ENCODE measurements around the gene CDH12.
"Not testable (repeated sequence)": the region's sequence is repeated elsewhere in the genome, so short reads cannot be mapped to it uniquely, and the experiment has no call there.

The CDH12 gene

DNA sequence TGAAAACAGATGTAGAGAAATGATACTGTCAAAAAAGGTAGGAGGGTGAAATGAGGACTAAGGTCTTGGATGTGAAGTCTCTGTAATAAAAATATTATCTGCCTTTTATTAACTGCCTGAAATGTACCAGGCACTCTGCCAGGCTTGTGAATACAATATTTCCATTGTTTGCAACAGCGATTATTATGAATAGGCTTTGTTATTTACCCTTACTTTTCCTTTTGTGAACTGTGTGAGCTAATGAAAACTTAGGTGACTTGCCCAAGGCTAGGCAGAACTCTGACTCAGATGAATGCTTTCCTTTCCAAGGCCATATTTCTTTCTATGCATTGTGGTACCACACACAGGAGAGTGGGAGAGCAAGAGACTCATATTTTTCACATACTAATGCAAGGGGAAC is 204.1 kb downstream of the CDH12 start:
- no peak for DNase-seq (ENCODE audit: low read depth in 2 of 2)

DNA sequence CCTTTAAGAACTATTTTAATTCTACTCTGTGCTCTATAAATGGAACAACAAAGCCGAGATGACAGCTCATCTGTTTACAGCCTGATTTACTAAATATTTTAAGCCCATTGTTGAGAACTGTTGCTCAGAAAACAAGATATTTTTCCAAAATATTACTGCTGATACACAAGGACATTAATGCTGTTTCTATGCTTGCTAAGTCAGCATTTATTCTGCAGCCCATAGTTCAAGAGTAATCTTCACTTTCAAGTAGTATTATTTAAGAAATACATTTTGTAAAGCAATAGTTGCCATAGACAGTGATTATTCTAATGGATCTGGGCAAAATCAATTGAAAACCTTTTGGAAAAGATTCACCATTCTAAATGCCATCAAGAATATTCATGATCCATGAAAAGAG is 208.3 kb downstream of the CDH12 start:
- no peak for DNase-seq (ENCODE audit: low read depth in 2 of 2)

DNA sequence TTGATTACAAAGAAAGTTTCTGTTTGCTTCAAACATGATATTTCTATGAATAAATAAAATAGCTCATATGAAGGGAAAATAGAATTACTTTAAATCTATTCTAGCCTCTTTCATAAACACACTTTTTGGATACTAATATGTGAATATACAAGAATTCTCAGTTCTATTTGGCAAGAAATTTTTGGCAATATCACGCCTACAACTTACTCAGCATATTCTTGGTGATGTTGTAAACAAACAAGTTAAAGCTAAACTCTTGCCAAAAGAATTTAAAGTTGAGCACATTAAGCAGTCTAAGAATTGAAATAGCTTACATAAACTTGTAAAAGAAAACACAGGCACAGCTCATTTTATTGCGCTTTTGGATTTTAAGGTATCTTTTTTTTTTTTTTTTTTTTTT is 209.8 kb downstream of the CDH12 start:
- DNase-seq (ENCODE audit: low read depth in 2 of 2), result no peak

DNA sequence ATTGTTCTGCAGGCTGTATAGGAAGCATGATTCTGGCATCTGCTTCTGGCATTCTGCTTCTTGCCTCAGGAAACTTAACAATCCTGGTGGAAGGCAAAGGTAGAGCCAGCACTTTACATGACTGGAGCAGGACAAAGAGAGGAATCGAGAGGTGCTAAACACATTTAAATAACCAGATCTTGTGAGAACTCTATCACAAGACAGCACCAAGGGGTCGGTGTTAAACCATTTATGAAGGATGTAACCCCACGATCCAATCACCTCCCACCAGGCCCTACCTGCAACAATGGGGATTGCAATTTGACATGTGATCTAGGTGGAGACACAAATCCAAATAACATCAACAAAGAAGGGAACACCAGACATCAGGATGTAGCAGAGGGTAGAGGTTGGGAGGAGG is 221.5 kb downstream of the CDH12 start:
- DNase-seq (ENCODE audit: low read depth in 2 of 2), result no peak

DNA sequence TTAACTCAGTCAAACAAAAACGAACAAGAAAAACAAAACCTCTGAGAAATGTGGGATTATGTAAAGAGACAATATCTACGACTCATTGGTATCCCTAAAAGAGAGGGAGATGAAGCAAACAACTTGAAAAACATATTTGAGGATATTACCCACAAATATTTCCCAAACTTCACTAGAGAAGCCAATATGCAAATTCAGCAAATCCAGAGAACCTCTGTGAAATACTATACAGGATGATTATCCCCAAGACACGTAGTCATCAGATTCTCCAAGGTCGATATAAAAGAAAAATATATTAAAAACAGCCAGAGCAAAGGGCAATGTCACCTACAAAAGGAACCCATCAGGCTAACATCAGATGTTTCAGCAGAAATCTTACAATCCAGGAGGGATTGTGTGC is 226.1 kb downstream of the CDH12 start:
- DNase-seq (ENCODE audit: low read depth in 2 of 2), result no peak

DNA sequence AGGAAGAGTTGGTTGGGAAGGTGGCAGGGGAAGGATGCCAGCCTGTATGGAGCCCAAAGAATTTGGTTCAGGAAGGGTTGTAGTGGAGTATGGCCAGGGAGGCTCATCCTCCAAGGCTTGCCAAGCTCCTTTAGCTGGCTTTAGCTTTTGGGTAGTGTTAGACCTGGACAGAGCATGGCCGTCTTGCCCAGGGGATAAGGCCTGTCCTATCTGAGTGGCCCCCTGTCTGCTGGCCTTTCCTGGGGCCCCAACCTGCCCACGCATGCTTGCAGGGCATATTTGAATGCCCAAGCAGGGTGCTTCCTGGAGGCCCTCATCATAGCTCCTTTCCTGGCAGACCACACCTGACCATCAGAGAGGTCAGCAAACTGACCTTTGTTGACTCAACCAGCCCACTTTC is 227.7 kb downstream of the CDH12 start:
- DNase-seq (ENCODE audit: low read depth in 2 of 2), result no peak

DNA sequence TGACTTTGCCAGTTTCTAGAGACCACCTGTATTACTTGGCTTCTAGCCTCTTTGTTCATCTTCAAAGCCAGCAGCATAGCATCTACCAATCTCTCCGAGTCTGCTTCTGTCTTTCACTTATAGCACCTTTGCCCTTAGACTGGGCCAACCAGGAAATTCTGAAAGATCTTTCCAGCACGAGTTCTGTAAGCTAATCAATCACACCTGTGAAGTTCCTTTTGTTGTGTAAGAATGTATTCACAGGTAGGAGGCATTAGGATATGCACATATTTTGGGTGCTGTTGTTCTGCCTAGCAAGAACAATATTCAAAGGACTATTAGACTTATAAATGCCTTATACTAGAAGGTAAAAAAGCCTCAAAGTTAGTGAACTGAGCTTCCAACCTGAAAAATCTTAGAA is 232.1 kb downstream of the CDH12 start:
- DNase-seq (ENCODE audit: low read depth in 2 of 2), result no peak

- no peak for DNase-seq (ENCODE audit: low read depth in 2 of 2)
These were observed 237.2 kb downstream of the CDH12 start for GRCh38 chr5:22615964-22616363.

- DNase-seq (ENCODE audit: low read depth in 2 of 2), result no peak
These were observed 238.6 kb downstream of the CDH12 start for GRCh38 chr5:22614486-22615094.

- DNase-seq (ENCODE audit: low read depth in 2 of 2), result no peak
These were observed 240.2 kb downstream of the CDH12 start for GRCh38 chr5:22612928-22613327.

- no peak for DNase-seq (ENCODE audit: low read depth in 2 of 2)
These were observed 241.8 kb downstream of the CDH12 start for GRCh38 chr5:22611327-22611726.

DNA sequence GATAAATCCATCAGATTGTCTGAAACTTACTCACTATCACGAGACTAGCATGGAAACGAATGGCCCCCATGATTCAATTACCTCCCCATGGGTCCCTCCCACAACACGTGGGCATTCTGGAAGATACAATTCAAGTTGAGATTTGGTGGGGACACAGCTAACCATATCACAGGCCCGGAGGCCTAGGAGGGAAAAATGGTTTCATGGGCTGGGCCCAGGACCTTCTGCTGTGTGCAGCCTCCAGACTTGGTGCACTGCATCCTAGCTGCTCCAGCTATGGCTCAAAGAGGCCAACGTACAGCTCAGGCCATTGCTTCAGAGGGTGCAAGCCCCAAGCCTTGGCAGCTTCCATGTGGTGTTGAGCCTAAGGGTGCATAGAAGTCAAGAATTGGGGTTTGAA is 245.6 kb downstream of the CDH12 start:
- DNase-seq (ENCODE audit: low read depth in 2 of 2), result not testable (repeated sequence)

DNA sequence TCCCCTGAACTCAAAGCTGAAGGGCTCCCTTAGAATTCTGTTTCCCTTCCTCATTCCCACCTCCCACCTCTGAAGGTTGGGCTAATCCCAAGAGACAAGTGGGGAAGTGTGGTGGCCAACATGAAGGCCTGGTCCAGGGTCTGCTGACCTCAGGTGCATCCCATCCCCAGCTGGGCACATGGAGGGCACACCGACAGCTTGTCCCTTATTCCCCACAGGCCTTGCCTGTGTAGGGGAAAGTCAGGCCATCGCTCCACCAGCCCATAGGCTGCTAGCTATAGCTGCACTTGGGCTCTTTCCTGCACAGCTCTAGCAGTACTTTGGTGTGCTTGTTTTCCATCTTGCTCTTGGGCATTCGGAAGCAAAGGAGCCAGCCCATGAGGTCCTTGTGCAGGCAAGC is 247.7 kb downstream of the CDH12 start:
- DNase-seq (ENCODE audit: low read depth in 2 of 2), result no peak

DNA sequence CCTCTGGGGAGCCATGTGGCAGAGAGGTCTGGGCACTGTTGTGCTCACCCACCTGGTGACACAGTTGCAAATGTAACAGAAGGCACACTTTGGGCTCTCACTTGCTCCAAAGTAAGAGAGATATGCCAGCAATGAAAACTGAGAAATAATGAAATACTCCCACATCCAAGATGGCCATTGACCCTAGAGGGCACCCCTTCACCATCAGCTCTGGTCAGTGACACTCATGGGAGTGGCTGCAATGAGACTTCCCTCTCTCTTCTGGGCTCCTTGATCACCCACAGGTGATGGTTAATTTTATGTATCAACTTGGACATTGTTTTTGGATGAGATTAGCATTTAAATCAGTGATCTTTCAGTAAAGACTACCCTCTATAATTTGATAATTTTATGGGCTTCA is 248.4 kb downstream of the CDH12 start:
- DNase-seq (ENCODE audit: low read depth in 2 of 2), result no peak

GRCh38 chr5:22598796-22599195 is 254.3 kb downstream of the CDH12 start:
- DNase-seq (ENCODE audit: low read depth in 2 of 2), result peak; percentile 31 to 33

GRCh38 chr5:22596404-22596970 is 256.7 kb downstream of the CDH12 start:
- peak; percentile 90 to 91 for DNase-seq (ENCODE audit: low read depth in 2 of 2)

GRCh38 chr5:22594491-22594890 is 258.7 kb downstream of the CDH12 start:
- DNase-seq (ENCODE audit: low read depth in 2 of 2), result no peak

DNA sequence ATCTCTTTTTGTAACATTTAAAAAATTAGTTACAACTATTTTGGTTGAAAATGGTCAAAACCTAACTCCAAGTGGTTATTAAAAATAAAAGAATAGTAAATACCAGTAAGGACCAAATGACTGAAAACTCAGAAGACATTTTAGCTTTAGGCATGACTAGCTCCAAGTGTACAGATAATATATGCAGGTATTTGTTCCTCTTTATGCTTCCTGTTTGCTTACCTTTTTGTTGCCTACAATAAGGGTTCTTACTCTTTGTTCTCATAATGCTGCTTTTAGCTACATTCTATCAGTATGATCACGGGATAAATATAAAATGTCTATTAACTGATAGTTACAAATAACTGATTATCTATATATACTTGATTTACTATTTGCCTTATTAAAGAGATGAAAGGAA is 259.6 kb downstream of the CDH12 start:
- no peak for DNase-seq (ENCODE audit: low read depth in 2 of 2)

DNA sequence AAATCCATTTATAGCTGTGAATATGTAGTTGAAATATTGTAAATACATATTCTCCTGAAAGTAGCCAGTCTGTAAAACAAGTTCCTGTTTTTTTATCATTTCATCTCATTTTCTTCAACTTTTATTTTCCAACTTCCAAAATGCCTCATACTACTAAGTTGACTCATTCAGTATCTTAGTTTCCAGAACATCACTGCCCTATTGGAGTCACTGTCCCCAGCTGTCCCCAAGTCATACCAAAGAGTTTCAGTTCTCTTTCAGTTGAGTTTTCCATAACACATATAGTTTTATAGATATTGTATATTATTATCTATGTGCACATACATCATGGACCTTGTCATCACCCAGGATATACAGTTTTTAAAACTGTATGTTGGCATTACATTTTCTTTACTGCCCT is 261.7 kb downstream of the CDH12 start:
- no peak for DNase-seq (ENCODE audit: low read depth in 2 of 2)

DNA sequence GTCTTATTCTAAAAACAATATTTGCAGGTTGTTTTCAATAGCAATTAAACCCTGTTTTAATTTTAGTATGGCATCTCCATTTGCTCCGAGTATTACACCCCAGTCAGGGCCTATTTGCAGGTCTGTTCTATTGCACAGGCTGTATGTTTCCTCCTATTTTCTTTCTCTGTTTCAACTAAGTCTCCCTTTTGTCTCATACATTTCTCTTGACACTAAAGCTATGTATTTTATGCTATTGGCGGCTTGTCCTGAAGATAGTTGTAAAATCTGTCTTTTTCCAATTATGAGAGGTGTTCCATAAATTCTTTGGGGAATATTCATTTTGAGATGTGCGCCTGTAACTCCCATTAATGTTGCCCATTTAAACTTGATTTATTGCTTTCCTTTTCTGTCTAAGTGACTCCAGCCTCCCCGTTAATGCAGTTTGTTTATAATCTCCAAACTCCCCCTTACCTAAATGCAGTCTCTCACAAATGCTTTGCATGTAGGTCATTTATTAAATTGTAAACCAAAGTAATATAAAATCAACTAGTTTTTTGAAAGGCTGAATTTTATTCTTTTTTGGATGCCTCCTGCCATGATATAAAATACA is 262.4 kb downstream of the CDH12 start:
- no peak for DNase-seq (ENCODE audit: low read depth in 2 of 2)

- DNase-seq (ENCODE audit: low read depth in 2 of 2), result no peak
These were observed 275.4 kb downstream of the CDH12 start for GRCh38 chr5:22577711-22578110.

- DNase-seq (ENCODE audit: low read depth in 2 of 2), result no peak
These were observed 276.1 kb downstream of the CDH12 start for GRCh38 chr5:22577006-22577405.

- no peak for DNase-seq (ENCODE audit: low read depth in 2 of 2)
These were observed 280.2 kb downstream of the CDH12 start for GRCh38 chr5:22572941-22573340.

- DNase-seq (ENCODE audit: low read depth in 2 of 2), result peak in 1 of 2 experiments; percentile 15
These were observed 285.2 kb downstream of the CDH12 start for GRCh38 chr5:22567983-22568382.
